GM12878 (cell line): ENCODE results near the gene FOSL1. TPM values are rescaled to one million over a fixed set of nuclear protein-coding genes. Genes with fewer than 3 reads are reported as not detected.

Source experiments
- CHD2 ChIP-seq: IDR thresholded peaks from 2 replicates; pipeline ENCODE4 v1.6.1; 2011; ENCODE audit warnings: low read depth, low read length, improper control_type of control experiment, borderline replicate concordance
- E2F4 ChIP-seq: IDR thresholded peaks from 2 replicates; pipeline ENCODE4 v1.6.1; 2012; ENCODE audit warnings: low read depth, low read length, improper control_type of control experiment
- E2F8 ChIP-seq: fragments of 450-650 bp; IDR thresholded peaks from 2 replicates; pipeline ENCODE4 v1.6.1; 2018; ENCODE audit warnings: mild to moderate bottlenecking, low read depth, moderate library complexity; ENCODE audit not compliant: partially characterized antibody
- HCFC1 ChIP-seq: fragments of 150-350 bp; IDR thresholded peaks from 2 replicates; pipeline ENCODE4 v1.6.1; 2014; ENCODE audit warnings: low read length
- HDGF ChIP-seq: fragments of 450-650 bp; IDR thresholded peaks from 2 replicates; pipeline ENCODE4 v1.6.1; 2016; ENCODE audit warnings: antibody characterized with exemption
- IKZF2 ChIP-seq, 2 experiments: fragments of 450-650 bp; IDR thresholded peaks; 2 replicates each; pipeline ENCODE4 v1.6.1; 2017; ENCODE audit warnings: mild to moderate bottlenecking in 2 of 2, moderate library complexity in 2 of 2
- MAX ChIP-seq: IDR thresholded peaks from 2 replicates; pipeline ENCODE4 v1.6.1; 2012; ENCODE audit warnings: low read depth, low read length, improper control_type of control experiment
- NBN ChIP-seq: fragments of 450-650 bp; IDR thresholded peaks from 2 replicates; pipeline ENCODE4 v1.6.1; 2016
- NFXL1 ChIP-seq: fragments of 450-650 bp; IDR thresholded peaks from 2 replicates; pipeline ENCODE4 v1.6.1; 2017; ENCODE audit warnings: antibody characterized with exemption, mild to moderate bottlenecking, borderline replicate concordance
- NR2C1 ChIP-seq: fragments of 450-650 bp; IDR thresholded peaks from 2 replicates; pipeline ENCODE4 v1.6.1; 2017; ENCODE audit warnings: antibody characterized with exemption, mild to moderate bottlenecking, moderate library complexity
- NR2C2 ChIP-seq: IDR thresholded peaks from 2 replicates; pipeline ENCODE4 v1.6.1; 2011; ENCODE audit warnings: borderline replicate concordance, low read depth; ENCODE audit not compliant: control insufficient read depth, insufficient read length
- NR2F1 ChIP-seq: fragments of 450-650 bp; conservative IDR thresholded peaks from 2 replicates; pipeline ENCODE4 v1.6.1; 2017; ENCODE audit warnings: mild to moderate bottlenecking
- NRF1 ChIP-seq: conservative IDR thresholded peaks from 2 replicates; pipeline ENCODE4 v1.6.1; 2011; ENCODE audit warnings: mild to moderate bottlenecking, low read depth, low read length, improper control_type of control experiment
- PAX5 ChIP-seq: IDR thresholded peaks from 2 replicates; pipeline ENCODE4 v1.6.1; 2011; ENCODE audit warnings: low read depth, low read length, borderline replicate concordance
- PBX3 ChIP-seq: IDR thresholded peaks from 2 replicates; pipeline ENCODE4 v1.6.1; 2011; ENCODE audit warnings: mild to moderate bottlenecking, low read depth, low read length, moderate library complexity; ENCODE audit not compliant: insufficient replicate concordance
- POLR2A ChIP-seq: IDR thresholded peaks from 2 replicates; pipeline ENCODE4 v1.6.1; 2011; ENCODE audit warnings: low read depth, mild to moderate bottlenecking, low read length
- RCOR1 ChIP-seq: conservative IDR thresholded peaks from 2 replicates; pipeline ENCODE4 v1.6.1; 2012; ENCODE audit warnings: low read depth, low read length, improper control_type of control experiment
- RELA ChIP-seq: fragments of 450-650 bp; IDR thresholded peaks from 2 replicates; pipeline ENCODE4 v1.8.0; 2014; ENCODE audit warnings: borderline replicate concordance; ENCODE audit not compliant: partially characterized antibody
- RFX5 ChIP-seq: IDR thresholded peaks from 2 replicates; pipeline ENCODE4 v1.6.1; 2011; ENCODE audit warnings: low read depth, low read length, improper control_type of control experiment
- SREBF1 ChIP-seq: IDR thresholded peaks from 2 replicates; pipeline ENCODE4 v1.6.1; 2012; ENCODE audit warnings: mild to moderate bottlenecking, low read length
- TCF12 ChIP-seq: IDR thresholded peaks from 2 replicates; pipeline ENCODE4 v1.6.1; 2011; ENCODE audit warnings: low read depth, mild to moderate bottlenecking, low read length
- ZBTB11 ChIP-seq: fragments of 450-650 bp; formaldehyde crosslinking; IDR thresholded peaks from 2 replicates; pipeline ENCODE4 v1.5.0; 2022; ENCODE audit warnings: mild to moderate bottlenecking, missing genetic modification characterization
- ZNF24 ChIP-seq: fragments of 450-650 bp; IDR thresholded peaks from 2 replicates; pipeline ENCODE4 v1.6.1; 2017; ENCODE audit warnings: antibody characterized with exemption, mild to moderate bottlenecking
- ZZZ3 ChIP-seq: IDR thresholded peaks from 2 replicates; pipeline ENCODE4 v1.6.1; 2011; ENCODE audit warnings: low read depth; ENCODE audit not compliant: control insufficient read depth, insufficient read length
- polyA plus RNA-seq, 11 experiments: library from polyadenylated mRNA; depleted of rRNA in 4 of 11; unstranded in 6 of 11; stranded (reverse) in 5 of 11; fragments of >200 nt; fragmentation: Nextera tagmentation in 4 of 11; fragmentation: Illumina TruSeq in 1 of 11; extraction: Ambion mirVana in 4 of 11; extraction: Trizol in 1 of 11; gene quantifications; 1 replicate in 1 of 11; 2 replicates in 10 of 11; pipeline versions ENCODE4 v1.2.1 to v1.2.3, GENCODE V29; 2011 to 2016; ENCODE audit warnings: inconsistent platforms in 2 of 11, missing spikeins in 2 of 11, low read depth in 1 of 11
- total RNA-seq, 4 experiments: library from RNA; depleted of rRNA in 3 of 4; stranded (reverse); fragments of >200 nt in 3 of 4; fragmentation: Illumina TruSeq in 1 of 4; extraction: Trizol in 1 of 4; gene quantifications; 2 replicates each; pipeline versions ENCODE4 v1.2.1 to v1.2.3, GENCODE V29; 2013 to 2021

Gene FOSL1
- total and polyA plus RNA-seq, 10 of the 15 experiments (the other 5 are each of a cell fraction or from before 2014, with no cell fraction given), result 0.82 to 5.4 (median 2.1) TPM

GRCh38 chr11:65919141-65919572 lies 19.0 kb upstream of the FOSL1 start, which contains the start of gene DRAP1 (continued):
- no peak for TF ChIP-seq ZBTB11
- no peak for TF ChIP-seq HDGF
- TF ChIP-seq NR2F1, result peak; percentile 70
- TF ChIP-seq RFX5, result peak; percentile 49; the same call in 1 of the 2 replicates
- peak; percentile 47; the same call in 1 of the 2 replicates for TF ChIP-seq NBN
- peak; percentile 55; the same call in 1 of the 2 replicates for TF ChIP-seq POLR2A
- TF ChIP-seq NFXL1, result peak; percentile 93
- peak; percentile 78; the same call in 1 of the 2 replicates for TF ChIP-seq TCF12
- TF ChIP-seq E2F4, result peak; percentile 48; the same call in 1 of the 2 replicates
- TF ChIP-seq IKZF2 (IDR thresholded peaks at IDR 0.05), result no peak
- TF ChIP-seq ZZZ3, result no peak
- no peak for TF ChIP-seq NR2C2
- no peak for TF ChIP-seq RCOR1
- peak; percentile 61; the same call in 1 of the 2 replicates for TF ChIP-seq PAX5
- 0 out of 2 replicates have a peak, but pooled peaks have one; percentile 16 for TF ChIP-seq MAX
- no peak for TF ChIP-seq E2F8
- 0 out of 2 replicates have a peak, but pooled peaks have one; percentile 2 for TF ChIP-seq NRF1
- no peak for TF ChIP-seq SREBF1
- TF ChIP-seq NR2C1, result peak; percentile 77
- peak; percentile 82 for TF ChIP-seq PBX3
- peak; percentile 73 for TF ChIP-seq ZNF24
- peak; percentile 74 for TF ChIP-seq CHD2
- TF ChIP-seq HCFC1, result peak; percentile 69
- peak; percentile 90 for TF ChIP-seq RELA
